ENCODE measurements around the gene IRGC. TPM values are rescaled to one million over a fixed set of nuclear protein-coding genes. Genes with fewer than 3 reads are reported as not detected.
A peak's percentile ranks its signal among the peaks of the same experiment; 100 is the strongest.

Gene IRGC
- total RNA-seq, 5 donors from 2014 or later (not counting 1 experiment from before 2014, with no cell fraction given) = not detected

DNA sequence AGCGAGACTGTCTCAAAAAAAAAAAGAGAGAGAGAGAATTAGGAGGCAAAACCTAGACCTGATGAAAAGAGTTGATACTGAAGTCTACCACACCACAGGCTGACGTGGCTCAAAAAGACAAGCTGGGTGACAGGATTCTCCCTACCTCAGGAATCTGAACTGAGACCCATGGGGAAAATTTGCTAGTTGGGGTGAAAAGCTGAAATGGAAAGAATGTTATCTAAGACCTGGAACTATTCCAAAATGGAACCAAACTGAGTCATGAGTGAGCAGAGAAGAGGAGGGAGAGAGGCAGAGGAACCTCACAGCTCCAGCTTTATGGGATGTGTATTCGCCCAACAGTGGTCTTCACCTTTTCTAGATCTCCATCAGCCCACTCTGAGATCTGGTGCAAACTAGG, 27.2 kb downstream of the IRGC start:
- peaks cover 31 to 96% of the 10 kb centered on the region in 2 donors for H3K36me3 ChIP-seq (ENCODE audit: control insufficient read depth in 2 of 2, extremely low read depth in 1 of 2, insufficient read depth in 1 of 2, low read length in 1 of 2)
- H3K9me3 ChIP-seq = no peaks in the 10 kb centered on the region
- ChIA-PET CTCF (interaction anchor here in 1 of 2 donors (0.8 to 1.2 kb wide), 2 partner anchors 72 to 74 kb away, joined by 3 read pairs; no protein-coding TSS in a partner anchor), POLR2A (interaction anchor here in 1 of 2 donors (0.5 to 0.6 kb wide), 2 partner anchors 73 to 165 kb away, joined by 3 read pairs; partner anchors contain the start of gene PLAUR)
- no peak for DNase-seq
- H3K9me3 Mint-ChIP-seq = no peaks in the 10 kb centered on the region
- no peaks in the 10 kb centered on the region for H3K27me3 Mint-ChIP-seq
- WGBS (ENCODE audit: insufficient coverage) = 100% methylated on average over 1 of the region's 3 CpGs
- H3K27me3 ChIP-seq (replicated peaks in 1 of 2; ENCODE audit: control insufficient read depth in 2 of 2, extremely low read depth in 1 of 2, insufficient read depth in 2 of 2, low read length in 1 of 2) = no peaks in the 10 kb centered on the region
- H3K27ac ChIP-seq (ENCODE audit: low read length) = no peak overlapping the region
- no peak for ATAC-seq (replicated peaks in 1 of 4)
- peaks cover 69% of the 10 kb centered on the region for H3K36me3 Mint-ChIP-seq
- H3K4me3 ChIP-seq (ENCODE audit: control insufficient read depth in 1 of 2, extremely low read depth in 1 of 2, low read length in 1 of 2) = no peak overlapping the region
- H3K27ac Mint-ChIP-seq = peak overlapping the region in 1 of 2 donors; percentile 39
- H3K4me1 Mint-ChIP-seq = peaks cover 12 to 27% (median 19%) of the 10 kb centered on the region in 3 donors
- H3K4me3 Mint-ChIP-seq = no peak overlapping the region
- H3K4me1 ChIP-seq (ENCODE audit: control insufficient read depth in 1 of 2, extremely low read depth in 1 of 2, insufficient read depth in 2 of 2, low read length in 2 of 2) = peaks cover 0 to 21% of the 10 kb centered on the region in 2 experiments

- POLR2A ChIA-PET = no interaction called here
- H3K36me3 ChIP-seq (ENCODE audit: control insufficient read depth in 2 of 2, extremely low read depth in 1 of 2, insufficient read depth in 1 of 2, low read length in 1 of 2) = peaks cover 30 to 84% of the 10 kb centered on the region in 2 donors
Measured at GRCh38 chr19:43747557-43748204, 31.8 kb downstream of the IRGC start.

DNA sequence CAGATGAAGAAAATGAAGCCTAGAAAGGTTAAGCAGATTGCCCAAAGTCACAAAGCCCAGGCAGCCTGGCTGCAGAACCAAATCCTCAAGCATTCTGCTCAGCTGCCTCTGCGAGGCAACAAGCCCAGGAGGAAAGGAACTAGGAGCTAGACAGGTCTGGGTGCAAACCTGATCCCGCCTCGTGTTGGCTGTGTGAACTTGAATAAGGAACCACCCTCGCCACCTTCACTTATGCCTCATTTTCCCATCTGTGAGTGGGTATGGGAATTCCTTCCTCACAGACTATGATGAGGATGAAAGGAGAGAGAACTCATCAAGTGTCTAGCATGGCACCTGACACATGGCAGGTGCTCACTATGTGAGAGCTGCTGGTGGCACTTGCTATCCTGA, 32.3 kb downstream of the IRGC start:
- Histone ChIP-seq H3K4me1 (ENCODE audit: control insufficient read depth in 1 of 2, extremely low read depth in 1 of 2, insufficient read depth in 2 of 2, low read length in 2 of 2) (peaks cover 2 to 25% of the 10 kb centered on the region in 2 experiments), H3K9me3 (no peaks in the 10 kb centered on the region), H3K27ac (ENCODE audit: low read length) (no peak overlapping the region), H3K27me3 (replicated peaks in 1 of 2; ENCODE audit: control insufficient read depth in 2 of 2, extremely low read depth in 1 of 2, insufficient read depth in 2 of 2, low read length in 1 of 2) (no peaks in the 10 kb centered on the region), H3K36me3 (ENCODE audit: control insufficient read depth in 2 of 2, extremely low read depth in 1 of 2, insufficient read depth in 1 of 2, low read length in 1 of 2) (peaks cover 30 to 80% of the 10 kb centered on the region in 2 donors), H3K4me3 (ENCODE audit: control insufficient read depth in 1 of 2, extremely low read depth in 1 of 2, low read length in 1 of 2) (no peak overlapping the region)
- Mint-ChIP-seq H3K27ac (peak overlapping the region; percentile 77 to 79), H3K9me3 (no peaks in the 10 kb centered on the region), H3K36me3 (peaks cover 58% of the 10 kb centered on the region), H3K4me1 (peaks cover 26 to 39% (median 27%) of the 10 kb centered on the region in 3 donors), H3K4me3 (no peak overlapping the region), H3K27me3 (no peaks in the 10 kb centered on the region)
- WGBS (ENCODE audit: insufficient coverage) = 60% methylated on average over 1 of the region's 4 CpGs
- DNase-seq = no peak
- no peak for ATAC-seq (replicated peaks in 1 of 4)
- ChIA-PET CTCF (no interaction called here), POLR2A (no interaction called here)

More at GRCh38 chr19:43747557-43748204, 31.8 kb downstream of the IRGC start:
- Mint-ChIP-seq H3K4me1 (peaks cover 21 to 34% (median 23%) of the 10 kb centered on the region in 3 donors), H3K9me3 (no peaks in the 10 kb centered on the region), H3K36me3 (peaks cover 64% of the 10 kb centered on the region), H3K27ac (peak overlapping the region; percentile 21 to 77), H3K27me3 (no peaks in the 10 kb centered on the region), H3K4me3 (no peak overlapping the region)
- WGBS (ENCODE audit: insufficient coverage) = 79% methylated on average over 4 of the region's 16 CpGs
- Histone ChIP-seq H3K27me3 (replicated peaks in 1 of 2; ENCODE audit: control insufficient read depth in 2 of 2, extremely low read depth in 1 of 2, insufficient read depth in 2 of 2, low read length in 1 of 2) (no peaks in the 10 kb centered on the region), H3K4me3 (ENCODE audit: control insufficient read depth in 1 of 2, extremely low read depth in 1 of 2, low read length in 1 of 2) (no peak overlapping the region), H3K27ac (ENCODE audit: low read length) (no peak overlapping the region), H3K4me1 (ENCODE audit: control insufficient read depth in 1 of 2, extremely low read depth in 1 of 2, insufficient read depth in 2 of 2, low read length in 2 of 2) (peaks cover under 1 to 20% of the 10 kb centered on the region in 2 experiments), H3K9me3 (no peaks in the 10 kb centered on the region)
- DNase-seq (peak in 1 of 35 experiments; percentile 46), ATAC-seq (replicated peaks in 1 of 4) (peak in 1 of 4 experiments; percentile 28)
- CTCF ChIA-PET = interaction anchor here in 1 of 2 donors (0.6 kb wide), 2 partner anchors 9 to 38 kb away, joined by 3 read pairs; no protein-coding TSS in a partner anchor

GRCh38 chr19:43748685-43749084, 32.8 kb downstream of the IRGC start:
- Mint-ChIP-seq H3K36me3 (peaks cover 56% of the 10 kb centered on the region), H3K27me3 (no peaks in the 10 kb centered on the region), H3K27ac (peak overlapping the region; percentile 65 to 79), H3K9me3 (no peaks in the 10 kb centered on the region), H3K4me1 (peaks cover 30 to 44% (median 31%) of the 10 kb centered on the region in 3 donors), H3K4me3 (no peak overlapping the region)
- no peak for DNase-seq
- ChIA-PET CTCF (interaction anchor here in 1 of 2 donors (1.5 kb wide), 1 partner anchor 61 kb away, joined by 5 read pairs; no protein-coding TSS in a partner anchor), POLR2A (no interaction called here)
- no peak overlapping the region for H3K27ac ChIP-seq (ENCODE audit: low read length)
- no peaks in the 10 kb centered on the region for H3K9me3 ChIP-seq
- 93% methylated on average over 2 of the region's 4 CpGs for whole genome bisulfite sequencing (ENCODE audit: insufficient coverage)
- H3K36me3 ChIP-seq (ENCODE audit: control insufficient read depth in 2 of 2, extremely low read depth in 1 of 2, insufficient read depth in 1 of 2, low read length in 1 of 2) = peaks cover 26 to 75% of the 10 kb centered on the region in 2 donors
- peaks cover 2 to 30% of the 10 kb centered on the region in 2 experiments for H3K4me1 ChIP-seq (ENCODE audit: control insufficient read depth in 1 of 2, extremely low read depth in 1 of 2, insufficient read depth in 2 of 2, low read length in 2 of 2)
- ATAC-seq (replicated peaks in 1 of 4) = no peak
- no peaks in the 10 kb centered on the region for H3K27me3 ChIP-seq (replicated peaks in 1 of 2; ENCODE audit: control insufficient read depth in 2 of 2, extremely low read depth in 1 of 2, insufficient read depth in 2 of 2, low read length in 1 of 2)
- no peak overlapping the region for H3K4me3 ChIP-seq (ENCODE audit: control insufficient read depth in 1 of 2, extremely low read depth in 1 of 2, low read length in 1 of 2)

DNA sequence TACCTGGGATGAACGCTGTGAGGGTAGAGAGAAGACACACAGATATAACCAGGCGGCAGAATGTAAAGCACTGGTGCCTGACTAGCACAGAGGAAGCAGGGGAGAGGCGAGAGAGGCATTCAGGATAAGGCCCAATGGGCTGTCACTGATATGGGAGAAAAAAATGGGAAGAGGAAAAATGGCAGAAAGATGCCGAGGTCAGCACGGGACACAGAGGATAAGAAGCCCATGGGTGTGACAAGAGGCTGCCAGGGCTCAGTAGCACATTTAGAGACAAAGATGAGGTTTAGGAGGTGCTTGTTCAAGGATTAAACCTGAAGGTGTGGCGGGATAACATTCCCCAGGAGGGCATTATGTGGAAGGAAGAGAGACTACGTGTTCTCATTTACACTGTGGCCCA, 33.3 kb downstream of the IRGC start:
- POLR2A ChIA-PET = no interaction called here
- Mint-ChIP-seq H3K4me1 (peaks cover 34 to 48% (median 35%) of the 10 kb centered on the region in 3 donors), H3K27ac (no peak overlapping the region)

DNA sequence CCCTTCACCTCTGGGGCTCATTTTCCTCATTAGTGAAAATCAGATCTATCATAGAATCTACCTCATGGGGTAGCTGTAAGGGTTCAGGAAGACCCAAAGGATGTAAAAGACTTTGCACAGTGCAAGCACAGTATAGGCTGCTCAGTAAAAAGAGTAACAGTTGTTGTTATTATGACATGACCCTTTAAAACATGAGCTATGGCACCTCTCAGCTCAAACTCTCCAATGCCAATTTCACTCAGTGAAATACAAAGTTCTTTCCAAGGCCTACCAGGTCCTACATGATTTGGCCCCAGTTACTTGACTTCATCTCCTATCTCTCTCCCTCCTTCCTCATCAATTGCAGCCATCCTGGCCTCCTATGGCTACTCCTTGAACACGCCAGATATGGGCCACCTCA, 34.0 kb downstream of the IRGC start:
- peaks cover 22 to 63% of the 10 kb centered on the region in 2 donors for H3K36me3 ChIP-seq (ENCODE audit: control insufficient read depth in 2 of 2, extremely low read depth in 1 of 2, insufficient read depth in 1 of 2, low read length in 1 of 2)
- Mint-ChIP-seq H3K27ac (peak overlapping the region in 1 of 2 donors; percentile 67), H3K36me3 (peaks cover 49% of the 10 kb centered on the region), H3K9me3 (no peaks in the 10 kb centered on the region), H3K27me3 (no peaks in the 10 kb centered on the region), H3K4me1 (peaks cover 36 to 54% (median 38%) of the 10 kb centered on the region in 3 donors), H3K4me3 (no peak overlapping the region)
- ChIA-PET CTCF (interaction anchor here in 1 of 2 donors (1.5 kb wide), 1 partner anchor 60 kb away, joined by 5 read pairs; no protein-coding TSS in a partner anchor), POLR2A (no interaction called here)
- no peak for DNase-seq
- H3K4me3 ChIP-seq (ENCODE audit: control insufficient read depth in 1 of 2, extremely low read depth in 1 of 2, low read length in 1 of 2) = no peak overlapping the region
- no peak for ATAC-seq (replicated peaks in 1 of 4)
- H3K27me3 ChIP-seq (replicated peaks in 1 of 2; ENCODE audit: control insufficient read depth in 2 of 2, extremely low read depth in 1 of 2, insufficient read depth in 2 of 2, low read length in 1 of 2) = no peaks in the 10 kb centered on the region
- H3K9me3 ChIP-seq = no peaks in the 10 kb centered on the region
- peaks cover 2 to 36% of the 10 kb centered on the region in 2 experiments for H3K4me1 ChIP-seq (ENCODE audit: control insufficient read depth in 1 of 2, extremely low read depth in 1 of 2, insufficient read depth in 2 of 2, low read length in 2 of 2)
- H3K27ac ChIP-seq (ENCODE audit: low read length) = no peak overlapping the region
- 100% methylated on average over 1 of the region's 1 CpG for WGBS (ENCODE audit: insufficient coverage)

More for the DNA sequence above, 33.3 kb downstream of the IRGC start:
- Mint-ChIP-seq H3K9me3 (no peaks in the 10 kb centered on the region), H3K27me3 (no peaks in the 10 kb centered on the region), H3K4me3 (no peak overlapping the region), H3K36me3 (peaks cover 52% of the 10 kb centered on the region)
- no peak overlapping the region for H3K27ac ChIP-seq (ENCODE audit: low read length)
- ATAC-seq (replicated peaks in 1 of 4) (no peak), DNase-seq (no peak)
- 100% methylated on average over 5 of the region's 7 CpGs for WGBS (ENCODE audit: insufficient coverage)
- peaks cover 2 to 35% of the 10 kb centered on the region in 2 experiments for H3K4me1 ChIP-seq (ENCODE audit: control insufficient read depth in 1 of 2, extremely low read depth in 1 of 2, insufficient read depth in 2 of 2, low read length in 2 of 2)
- no peak overlapping the region for H3K4me3 ChIP-seq (ENCODE audit: control insufficient read depth in 1 of 2, extremely low read depth in 1 of 2, low read length in 1 of 2)
- no peaks in the 10 kb centered on the region for H3K9me3 ChIP-seq
- CTCF ChIA-PET = interaction anchor here in 1 of 2 donors (1.5 kb wide), 1 partner anchor 61 kb away, joined by 5 read pairs; no protein-coding TSS in a partner anchor
- no peaks in the 10 kb centered on the region for H3K27me3 ChIP-seq (replicated peaks in 1 of 2; ENCODE audit: control insufficient read depth in 2 of 2, extremely low read depth in 1 of 2, insufficient read depth in 2 of 2, low read length in 1 of 2)
- H3K36me3 ChIP-seq (ENCODE audit: control insufficient read depth in 2 of 2, extremely low read depth in 1 of 2, insufficient read depth in 1 of 2, low read length in 1 of 2) = peaks cover 26 to 70% of the 10 kb centered on the region in 2 donors
